Stimulated activated CD8-positive, alpha-beta memory T cell treated with anti-CD3 and anti-CD28 coated beads, Interleukin-12 subunit alpha, Interleukin-12 subunit beta, amount 100 ng/mL, for 24 hours (primary cell): Measurements from ENCODE around the gene TINAGL1.

Source experiments
- DNase-seq: peaks from one replicate; pipeline ENCODE4 v3.0.0-alpha.2; 2020; ENCODE audit errors: extremely low read depth

Gene TINAGL1

GRCh38 chr1:31568895-31569595 is 7.3 kb upstream of the TINAGL1 start:
- DNase-seq = no peak

GRCh38 chr1:31569596-31570173 is 6.6 kb upstream of the TINAGL1 start:
- no peak for DNase-seq

GRCh38 chr1:31570228-31570627 is 6.1 kb upstream of the TINAGL1 start:
- no peak for DNase-seq

GRCh38 chr1:31570906-31571305 is 5.4 kb upstream of the TINAGL1 start:
- DNase-seq = no peak

- DNase-seq = no peak
Measured at GRCh38 chr1:31571340-31572295, 4.7 kb upstream of the TINAGL1 start.

- DNase-seq = no peak
Measured at GRCh38 chr1:31572323-31573104, 3.8 kb upstream of the TINAGL1 start.

GRCh38 chr1:31573261-31573660 is 3.1 kb upstream of the TINAGL1 start:
- no peak for DNase-seq

- DNase-seq = no peak
Measured at GRCh38 chr1:31574749-31575368, 1.5 kb upstream of the TINAGL1 start.

- no peak for DNase-seq
Measured at GRCh38 chr1:31575369-31576140, 760 bp upstream of the TINAGL1 start.

GRCh38 chr1:31576743-31577455 is 584 bp downstream of the TINAGL1 start:
- DNase-seq = no peak

GRCh38 chr1:31577515-31578192 is 1.3 kb downstream of the TINAGL1 start:
- no peak for DNase-seq

- no peak for DNase-seq
Measured at GRCh38 chr1:31579374-31579773, 3.1 kb downstream of the TINAGL1 start.

- DNase-seq = no peak
Measured at GRCh38 chr1:31580513-31580870, 4.2 kb downstream of the TINAGL1 start.

- DNase-seq = no peak
Measured at GRCh38 chr1:31580891-31581603, 4.7 kb downstream of the TINAGL1 start.

GRCh38 chr1:31581821-31582810 is 5.8 kb downstream of the TINAGL1 start:
- DNase-seq = no peak

GRCh38 chr1:31583082-31583994 is 7.0 kb downstream of the TINAGL1 start:
- no peak for DNase-seq
